CD4-positive, alpha-beta T cell treated with Interleukin-6 at 100 ng/mL for 8 hours (primary cell): ENCODE data around the gene CLSTN3.

ENCODE experiments used
- DNase-seq: peaks from one replicate; pipeline ENCODE4 v3.0.0-alpha.2; 2020; ENCODE audit warnings: mixed read lengths, low spot score

The CLSTN3 gene

DNA sequence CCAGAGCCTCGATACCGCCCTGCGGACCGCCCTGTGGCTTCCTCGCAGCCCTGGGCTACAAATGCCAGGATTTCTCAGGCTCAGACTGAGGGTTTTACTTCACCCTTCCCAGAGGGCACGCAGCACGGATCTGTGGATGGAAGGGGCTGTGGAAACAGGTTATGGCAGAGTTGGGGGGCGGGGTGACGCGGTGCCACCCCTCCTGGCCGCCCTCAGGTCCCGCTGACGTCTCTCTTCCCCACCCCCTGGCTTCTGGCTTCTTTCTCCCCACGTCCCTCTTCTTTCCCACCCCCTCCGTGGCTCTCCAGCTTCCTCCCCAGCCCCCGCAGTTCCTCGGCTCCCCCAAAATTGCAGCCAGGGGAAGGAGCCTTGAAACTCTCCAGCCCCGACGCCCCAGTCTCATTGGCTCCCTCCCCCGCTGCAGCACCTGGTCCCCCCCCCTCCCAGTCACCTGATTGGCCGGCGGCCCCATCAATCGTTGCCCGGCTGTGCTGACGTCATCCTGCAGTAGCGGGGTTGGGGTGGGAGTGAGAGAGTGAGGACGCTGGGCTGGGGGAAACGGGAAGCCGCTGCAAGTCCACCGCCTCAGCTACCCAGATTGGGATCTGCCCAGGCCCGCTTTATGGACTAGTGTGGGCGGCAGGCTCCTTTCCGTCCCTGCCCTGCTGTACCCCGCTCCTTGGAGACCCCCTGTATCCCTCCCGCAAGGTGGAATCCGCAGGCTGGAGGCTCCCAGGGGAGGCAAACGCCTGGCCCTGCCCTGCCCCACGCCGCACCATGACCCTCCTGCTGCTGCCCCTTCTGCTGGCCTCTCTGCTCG lies at the start of gene CLSTN3:
Gene CLSTN3 (plus strand): TSS at position 500 of the 820 bp plus-strand sequence. CDS start 278 bp downstream, at position 778.
- DNase-seq, result peak; percentile 82

DNA sequence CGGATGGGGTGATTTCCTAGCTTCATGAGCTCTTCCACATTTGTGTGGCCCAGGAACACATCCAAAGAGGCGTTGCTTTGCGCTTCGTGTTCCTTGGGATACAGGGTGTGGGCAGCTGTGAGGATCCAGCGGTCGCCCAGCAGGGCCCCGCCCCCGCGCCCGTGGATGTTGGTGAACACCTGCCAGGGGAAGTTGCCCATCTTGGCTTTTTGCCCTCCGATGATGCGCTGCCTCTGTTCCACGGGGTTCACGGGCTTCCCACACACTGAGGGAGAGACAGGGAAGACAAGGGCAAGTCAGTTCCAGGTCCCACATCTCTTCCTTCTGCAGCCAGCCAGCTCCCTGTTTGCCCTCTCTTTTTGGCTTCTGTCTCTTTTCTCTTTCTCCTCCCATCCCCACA lies 49.1 kb upstream of the CLSTN3 start:
- DNase-seq, result no peak

GRCh38 chr12:7083125-7083524 lies 47.0 kb upstream of the CLSTN3 start:
- DNase-seq, result no peak

DNA sequence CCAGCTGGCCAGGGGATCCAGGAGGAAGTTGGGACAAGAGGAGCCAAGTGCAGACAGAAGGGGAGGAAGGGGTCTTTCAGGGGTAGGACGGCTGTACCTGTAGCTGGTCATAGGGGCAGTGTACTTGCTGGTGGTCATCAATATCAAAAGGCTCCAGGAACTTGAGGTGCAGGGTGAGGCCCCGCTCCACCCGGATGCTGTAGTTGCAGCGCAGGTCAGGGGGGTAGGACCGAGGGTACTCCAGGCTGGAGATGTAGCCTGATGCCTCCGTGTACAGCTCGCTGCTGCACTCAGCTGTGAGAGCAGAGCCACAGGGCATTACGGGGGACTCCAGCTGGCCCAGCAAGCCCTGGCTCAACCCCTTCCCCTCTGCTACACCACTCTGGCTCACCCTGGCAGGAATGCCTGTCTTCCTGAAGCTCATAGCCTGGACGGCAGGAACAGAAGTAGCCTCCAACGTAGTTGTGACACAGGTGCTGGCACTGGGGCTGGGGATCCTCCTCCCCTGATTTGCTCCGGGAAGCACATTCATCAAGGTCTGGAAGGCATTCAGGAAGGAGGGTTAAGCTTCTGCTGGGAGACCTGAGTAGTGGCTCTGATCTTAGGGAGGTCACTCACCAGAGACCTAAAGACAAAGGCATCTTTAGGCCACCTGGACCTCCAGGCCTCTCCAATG lies 40.8 kb upstream of the CLSTN3 start:
- no peak for DNase-seq

GRCh38 chr12:7090222-7090998 lies 39.8 kb upstream of the CLSTN3 start:
- DNase-seq, result no peak

- no peak for DNase-seq
These were observed 39.0 kb upstream of the CLSTN3 start for GRCh38 chr12:7091171-7091570.

DNA sequence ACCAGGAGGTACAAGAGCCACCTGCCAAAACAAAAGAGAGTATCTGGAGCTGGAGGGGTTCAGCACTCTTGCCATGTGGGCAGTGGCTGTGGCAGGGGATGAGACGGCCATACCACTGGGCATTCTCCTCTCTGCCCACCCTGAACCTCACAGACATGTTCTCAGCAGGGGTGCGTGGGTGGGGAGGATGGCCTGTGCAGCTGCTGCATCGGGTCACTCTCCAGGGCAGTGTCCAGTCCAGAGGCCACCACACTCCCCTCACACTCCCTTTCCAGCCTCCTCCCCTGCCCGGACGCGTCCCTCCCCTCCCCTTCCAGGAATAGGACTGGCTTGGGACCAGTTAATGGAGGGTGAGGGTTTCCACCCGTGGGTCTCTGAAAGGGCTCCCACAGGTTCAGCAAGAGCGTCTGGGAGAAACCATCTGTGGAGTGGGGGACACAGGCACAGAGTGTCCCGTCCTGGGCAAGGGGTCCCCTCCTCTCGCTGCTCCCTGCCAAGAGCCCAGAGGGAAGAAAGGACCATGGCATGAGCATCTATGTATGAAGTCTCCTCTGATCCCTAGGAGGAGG lies 38.4 kb upstream of the CLSTN3 start:
- DNase-seq, result no peak

DNA sequence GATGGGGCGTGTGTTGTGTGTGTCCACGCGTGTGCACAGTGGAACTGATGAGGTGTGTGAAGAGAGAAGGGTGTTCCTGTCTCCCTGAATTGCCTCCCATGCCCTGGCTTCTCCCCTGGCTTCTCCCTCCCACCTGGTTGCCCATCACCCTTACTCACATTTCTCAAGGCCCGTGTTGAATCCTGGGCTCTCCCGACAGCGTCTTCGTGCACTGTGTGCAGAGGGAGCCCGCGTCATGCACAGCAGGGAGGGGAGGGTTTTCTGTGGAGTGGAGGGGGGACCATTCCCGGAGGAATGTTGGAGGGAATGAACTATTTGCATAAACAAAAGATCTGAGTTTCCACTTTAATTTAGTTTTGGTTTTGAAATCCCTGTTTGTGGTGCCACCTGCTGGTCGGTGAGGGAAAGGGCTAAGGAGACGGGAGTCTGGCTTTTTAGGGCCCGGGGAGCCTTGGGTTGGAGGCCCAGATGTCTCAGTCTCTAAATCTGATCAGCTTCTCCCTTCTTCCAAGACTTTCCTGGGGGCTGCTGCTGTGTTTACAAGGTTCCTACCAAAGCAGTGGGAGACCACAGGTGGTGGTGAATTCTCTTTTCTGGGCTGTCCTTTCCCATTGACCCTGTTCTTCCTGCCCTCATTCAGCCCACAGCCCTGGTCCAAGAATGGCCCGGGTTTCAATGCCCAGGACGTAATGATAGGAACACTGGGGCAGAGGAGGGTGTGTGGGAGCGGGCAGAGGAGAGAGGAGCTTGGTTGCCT lies 37.8 kb upstream of the CLSTN3 start, which contains the start of gene C1R:
Gene C1R (minus strand): TSS at position 217 of the 757 bp plus-strand sequence. CDS start 57 bp downstream, at position 160.
- DNase-seq, result peak; percentile 62

- DNase-seq, result no peak
These were observed 37.1 kb upstream of the CLSTN3 start for GRCh38 chr12:7092986-7093460.

DNA sequence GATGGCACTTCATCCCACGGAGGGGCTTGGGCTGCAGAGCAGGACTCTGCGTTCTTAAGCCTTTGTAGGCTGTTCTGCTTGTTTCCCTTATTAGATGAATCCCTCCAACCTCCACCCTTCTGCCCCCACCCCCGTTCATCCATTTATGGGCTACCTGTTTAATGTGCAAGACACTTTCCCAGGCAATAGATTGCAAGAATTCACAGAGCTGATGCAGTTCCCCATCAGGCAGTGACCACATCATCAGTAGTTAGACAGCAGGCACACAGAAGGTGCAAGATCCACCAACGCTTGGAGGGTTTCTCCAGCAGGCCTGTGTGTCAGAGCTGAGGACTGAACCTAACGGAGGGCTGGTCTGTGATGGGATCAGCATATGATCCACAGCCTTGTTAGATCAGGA lies 36.7 kb upstream of the CLSTN3 start:
- DNase-seq, result no peak

- DNase-seq, result no peak
These were observed 36.3 kb upstream of the CLSTN3 start for GRCh38 chr12:7093892-7094291.

- no peak for DNase-seq
These were observed 33.9 kb upstream of the CLSTN3 start for GRCh38 chr12:7096006-7096932.

- DNase-seq, result no peak
These were observed 33.2 kb upstream of the CLSTN3 start for GRCh38 chr12:7096979-7097378.

DNA sequence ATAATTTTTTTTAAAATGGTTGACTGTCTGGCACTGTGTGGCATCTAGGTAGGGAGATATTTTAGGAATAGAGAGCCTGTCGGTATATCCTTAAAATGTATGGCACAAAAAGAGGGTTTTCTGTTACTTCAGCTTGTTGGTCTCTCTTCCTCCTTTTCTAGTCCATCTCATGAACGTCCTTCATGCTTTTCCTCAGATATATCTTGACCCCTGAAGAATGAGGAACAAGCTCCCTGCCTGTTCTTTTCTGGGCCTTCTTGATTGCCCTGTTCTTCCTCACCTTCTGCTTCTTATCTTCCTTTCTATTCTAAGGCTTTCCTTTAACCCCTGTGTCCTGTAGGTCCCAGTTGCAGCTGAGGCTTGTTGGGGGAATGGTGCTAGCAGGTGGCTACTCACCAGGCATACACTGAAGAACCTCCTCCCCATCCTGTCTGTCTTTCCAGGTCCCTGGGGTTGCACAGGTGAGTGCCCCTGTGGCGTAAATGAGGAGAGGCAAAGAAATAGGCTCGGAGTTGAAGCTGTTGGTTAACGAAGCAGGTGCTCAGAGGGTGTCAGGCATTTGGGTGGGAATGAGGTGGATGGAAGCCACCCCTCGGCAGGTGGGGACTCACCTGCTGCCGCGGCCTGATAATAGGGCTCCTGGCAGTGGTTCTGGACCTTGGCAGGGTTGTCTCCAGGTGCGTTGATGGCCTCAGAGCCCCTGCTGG lies 30.7 kb upstream of the CLSTN3 start:
- DNase-seq, result no peak

DNA sequence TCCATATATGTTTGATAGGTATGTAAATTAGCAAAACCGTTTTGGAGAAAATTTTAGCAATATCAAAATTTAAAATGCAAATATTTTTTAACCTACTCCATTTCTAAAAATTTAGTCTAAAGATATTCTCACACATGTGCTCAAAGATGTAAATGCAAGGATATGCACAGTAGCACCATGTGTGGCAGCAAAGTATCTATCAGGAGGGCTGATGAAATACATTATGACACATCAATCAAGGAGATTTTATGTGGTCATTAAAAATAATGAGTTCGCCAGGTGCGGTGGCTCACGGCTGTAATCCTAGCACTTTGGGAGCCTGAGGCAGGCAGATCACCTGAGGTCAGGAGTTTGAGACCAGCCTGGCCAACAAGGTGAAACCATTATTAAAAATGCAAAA lies 29.9 kb upstream of the CLSTN3 start:
- DNase-seq, result no peak

GRCh38 chr12:7101047-7101693 lies 29.0 kb upstream of the CLSTN3 start:
- no peak for DNase-seq

- DNase-seq, result no peak
These were observed 28.5 kb upstream of the CLSTN3 start for GRCh38 chr12:7101694-7102131.

DNA sequence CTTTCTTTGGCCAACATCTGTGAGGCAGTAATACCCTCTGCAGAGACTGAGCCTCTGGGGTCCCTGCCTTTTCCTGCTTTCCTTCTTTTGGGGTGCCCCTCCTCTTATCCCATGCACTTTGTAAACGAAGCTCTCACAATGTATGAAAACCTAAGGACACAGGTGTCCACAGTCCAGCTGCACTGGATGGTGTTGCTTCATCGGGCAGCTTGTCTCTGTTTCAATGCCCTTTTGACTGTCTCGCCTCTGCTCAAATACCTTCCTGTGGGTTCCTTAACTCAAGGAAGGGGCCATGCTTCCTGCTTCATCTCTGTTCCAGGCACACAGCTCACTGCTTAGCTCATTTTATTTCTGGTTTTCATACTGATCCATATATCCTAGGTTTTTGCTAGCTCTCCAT lies 27.6 kb upstream of the CLSTN3 start:
- DNase-seq, result no peak
